Spinal cord (tissue), 10 donors: ENCODE measurements around the gene CPA4. TPM values are rescaled to one million over a fixed set of nuclear protein-coding genes. Genes with fewer than 3 reads are reported as not detected.

Experiments
- DNase-seq, 6 donors: peaks; one replicate each; pipeline versions ENCODE4 v3.0.0 to v3.0.0-alpha.2; 2013 to 2015; ENCODE audit warnings: low spot score in 6 of 6, low read depth in 4 of 6
- H3K27ac ChIP-seq: one replicate; pipeline ENCODE4 v1.5.1; 2013; ENCODE audit warnings: low read depth, low read length, control low read depth
- H3K27me3 ChIP-seq: one replicate; pipeline ENCODE4 v1.6.1; 2013; ENCODE audit warnings: low read length; ENCODE audit not compliant: control insufficient read depth, insufficient read depth
- H3K36me3 ChIP-seq: one replicate; pipeline ENCODE4 v1.6.1; 2013; ENCODE audit warnings: low read length; ENCODE audit not compliant: control insufficient read depth, insufficient read depth
- H3K4me1 ChIP-seq: one replicate; pipeline ENCODE4 v1.6.1; 2013; ENCODE audit warnings: low read length; ENCODE audit not compliant: control insufficient read depth, insufficient read depth
- H3K4me3 ChIP-seq: one replicate; pipeline ENCODE4 v1.5.1; 2013; ENCODE audit warnings: low read depth, low read length, control low read depth
- H3K9me3 ChIP-seq: one replicate; pipeline ENCODE4 v1.6.1; 2013; ENCODE audit warnings: low read length; ENCODE audit not compliant: control insufficient read depth, insufficient read depth
- WGBS: methylation state at CpG from one replicate; pipeline ENCODE4 v1.1.5; 2013; ENCODE audit warnings: missing lambda C conversion rate; ENCODE audit not compliant: insufficient coverage; 5-methylcytosine and 5-hydroxymethylcytosine counted together
- polyA plus RNA-seq, 2 donors: library from polyadenylated mRNA; unstranded; fragments of 120-200 nt; gene quantifications; one replicate each; pipeline ENCODE4 v1.2.1, GENCODE V29; 2013; ENCODE audit not compliant: insufficient read length in 2 of 2
- total RNA-seq, 2 donors: library from RNA; depleted of rRNA in 1 of 2; stranded (reverse); fragments of 120-200 nt in 1 of 2; fragments of >200 nt in 1 of 2; gene quantifications; one replicate each; pipeline versions ENCODE4 v1.2.3 to v1.2.4, GENCODE V29; 2013 to 2014
- donor health status: healthy.

The CPA4 gene
- total and polyA plus RNA-seq, 4 donors: 0.84 to 2.1 (median 1.5) TPM

GRCh38 chr7:130337410-130337971, 44.5 kb downstream of the CPA4 start:
- Histone ChIP-seq H3K27me3 (no peaks in the 10 kb centered on the region), H3K27ac (no peak overlapping the region), H3K9me3 (no peaks in the 10 kb centered on the region), H3K4me1 (peaks cover 4% of the 10 kb centered on the region), H3K36me3 (no peaks in the 10 kb centered on the region), H3K4me3 (no peak overlapping the region)
- no peak for DNase-seq
- 82% methylated on average over 5 of the region's 6 CpGs for WGBS

GRCh38 chr7:130338233-130338632, 45.3 kb downstream of the CPA4 start:
- 100% methylated on average over 1 of the region's 3 CpGs for WGBS
- Histone ChIP-seq H3K9me3 (no peaks in the 10 kb centered on the region), H3K36me3 (no peaks in the 10 kb centered on the region), H3K27ac (no peak overlapping the region), H3K27me3 (no peaks in the 10 kb centered on the region), H3K4me1 (peaks cover 4% of the 10 kb centered on the region), H3K4me3 (no peak overlapping the region)
- DNase-seq: no peak

GRCh38 chr7:130341882-130342281, 48.9 kb downstream of the CPA4 start:
- no peak overlapping the region for H3K27ac ChIP-seq
- no peaks in the 10 kb centered on the region for H3K27me3 ChIP-seq
- no peak for DNase-seq
- H3K36me3 ChIP-seq: no peaks in the 10 kb centered on the region
- no peaks in the 10 kb centered on the region for H3K4me1 ChIP-seq
- H3K4me3 ChIP-seq: no peak overlapping the region
- H3K9me3 ChIP-seq: no peaks in the 10 kb centered on the region
- no CpG with 5 or more reads among the region's 4 CpGs for WGBS

GRCh38 chr7:130342701-130343380, 49.9 kb downstream of the CPA4 start:
- no peaks in the 10 kb centered on the region for H3K4me1 ChIP-seq
- DNase-seq: no peak
- WGBS: no CpG with 5 or more reads among the region's 3 CpGs
- H3K27me3 ChIP-seq: no peaks in the 10 kb centered on the region
- no peaks in the 10 kb centered on the region for H3K36me3 ChIP-seq
- H3K27ac ChIP-seq: no peak overlapping the region
- H3K4me3 ChIP-seq: no peak overlapping the region
- no peaks in the 10 kb centered on the region for H3K9me3 ChIP-seq

GRCh38 chr7:130344271-130344866, 51.4 kb downstream of the CPA4 start, which contains the start of gene CPA5:
Gene CPA5, plus strand, starts transcription at chr7:130344816. Its CDS starts 1,670 bp downstream, at chr7:130346486.
- DNase-seq: no peak
- Histone ChIP-seq H3K36me3 (no peaks in the 10 kb centered on the region), H3K9me3 (no peaks in the 10 kb centered on the region), H3K27ac (no peak within 1 kb of the TSS), H3K4me3 (no peak within 1 kb of the TSS), H3K4me1 (no peaks in the 10 kb centered on the region), H3K27me3 (no peaks in the 10 kb centered on the region)
- WGBS: no CpG with 5 or more reads among the region's 5 CpGs

- DNase-seq: peak in 2 of 6 donors; percentile 49 to 65
- no peaks in the 10 kb centered on the region for H3K36me3 ChIP-seq
- H3K4me3 ChIP-seq: no peak overlapping the region
- no peaks in the 10 kb centered on the region for H3K9me3 ChIP-seq
- H3K27me3 ChIP-seq: no peaks in the 10 kb centered on the region
- 33% methylated on average over 1 of the region's 8 CpGs for WGBS
- peaks cover 5% of the 10 kb centered on the region for H3K4me1 ChIP-seq
- H3K27ac ChIP-seq: no peak overlapping the region
These were observed 52.2 kb downstream of the CPA4 start for GRCh38 chr7:130345136-130345535.

- peaks cover 10% of the 10 kb centered on the region for H3K4me1 ChIP-seq
- no peak overlapping the region for H3K4me3 ChIP-seq
- H3K9me3 ChIP-seq: no peaks in the 10 kb centered on the region
- H3K36me3 ChIP-seq: no peaks in the 10 kb centered on the region
- H3K27ac ChIP-seq: no peak overlapping the region
- no peaks in the 10 kb centered on the region for H3K27me3 ChIP-seq
- 92% methylated on average over 4 of the region's 5 CpGs for WGBS
- no peak for DNase-seq
These were observed 52.8 kb downstream of the CPA4 start for GRCh38 chr7:130345725-130346124.

- DNase-seq: no peak
- no peaks in the 10 kb centered on the region for H3K9me3 ChIP-seq
- no peaks in the 10 kb centered on the region for H3K27me3 ChIP-seq
- no peak overlapping the region for H3K4me3 ChIP-seq
- H3K36me3 ChIP-seq: no peaks in the 10 kb centered on the region
- WGBS: 98% methylated on average over 9 of the region's 10 CpGs
- no peak overlapping the region for H3K27ac ChIP-seq
- H3K4me1 ChIP-seq: peaks cover 17% of the 10 kb centered on the region
These were observed 53.4 kb downstream of the CPA4 start for GRCh38 chr7:130346177-130346905.

- Histone ChIP-seq H3K9me3 (no peaks in the 10 kb centered on the region), H3K4me1 (peaks cover 23% of the 10 kb centered on the region), H3K27ac (no peak overlapping the region), H3K27me3 (no peaks in the 10 kb centered on the region), H3K36me3 (no peaks in the 10 kb centered on the region), H3K4me3 (no peak overlapping the region)
- 90% methylated on average over 7 of the region's 12 CpGs for WGBS
- no peak for DNase-seq
These were observed 54.0 kb downstream of the CPA4 start for GRCh38 chr7:130346941-130347340.
